PC-3 (cell line): Measurements from ENCODE around the gene ZNF792.

ENCODE experiments used
- CTCF ChIP-seq: fragments of 300-600 bp; sonication (generic); conservative IDR thresholded peaks from 2 replicates; pipeline ENCODE4 v1.5.1; 2017; ENCODE audit warnings: antibody characterized with exemption, low read depth, mild to moderate bottlenecking, low read length
- EZH2 ChIP-seq: fragments of 300-600 bp; sonication (generic); IDR thresholded peaks from one replicate; pipeline ENCODE4 v1.6.1; 2017; ENCODE audit warnings: antibody characterized with exemption, mild to moderate bottlenecking, low read length; ENCODE audit not compliant: unreplicated experiment
- EZH2phosphoT487 ChIP-seq: fragments of 300-600 bp; sonication (generic); IDR thresholded peaks from 2 replicates; pipeline ENCODE4 v1.6.1; 2018; ENCODE audit warnings: mild to moderate bottlenecking, antibody characterized with exemption, low read length, borderline replicate concordance

GRCh38 chr19:34991542-34992333 is 27.7 kb upstream of the ZNF792 start:
- TF ChIP-seq CTCF, result no peak
- TF ChIP-seq EZH2phosphoT487, result no peak
- no peak for TF ChIP-seq EZH2
